GM19455 (cell line): ENCODE measurements around the gene GRID2.

Source experiments
- ATAC-seq: cut with Tn5 transposase; IDR thresholded peaks from one replicate; pipeline ENCODE4 v1.9.1; 2021; ENCODE audit not compliant: unreplicated experiment

Gene GRID2

GRCh38 chr4:92677805-92678204 lies 374.0 kb downstream of the GRID2 start:
- no peak for ATAC-seq

DNA sequence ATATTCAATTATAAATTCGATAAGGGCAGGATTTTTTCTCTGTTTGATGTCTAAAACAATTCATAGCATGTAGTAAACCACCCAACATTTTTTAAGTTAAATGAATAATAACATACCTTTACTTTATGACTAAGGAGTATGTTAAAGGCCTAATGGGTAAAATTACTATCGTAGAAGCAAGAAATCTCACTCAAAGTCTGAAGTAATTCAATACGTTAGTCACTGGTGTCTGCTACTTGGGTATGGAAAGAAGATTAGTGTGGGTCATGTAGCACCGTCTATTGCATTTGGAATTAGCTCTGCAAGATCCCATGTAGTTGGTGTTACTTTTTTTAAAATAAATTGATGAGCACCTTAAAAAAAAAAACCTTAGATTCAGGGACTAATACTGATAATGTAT lies 374.5 kb downstream of the GRID2 start:
- ATAC-seq = no peak

- no peak for ATAC-seq
Measured at GRCh38 chr4:92679149-92679548, 375.4 kb downstream of the GRID2 start.

DNA sequence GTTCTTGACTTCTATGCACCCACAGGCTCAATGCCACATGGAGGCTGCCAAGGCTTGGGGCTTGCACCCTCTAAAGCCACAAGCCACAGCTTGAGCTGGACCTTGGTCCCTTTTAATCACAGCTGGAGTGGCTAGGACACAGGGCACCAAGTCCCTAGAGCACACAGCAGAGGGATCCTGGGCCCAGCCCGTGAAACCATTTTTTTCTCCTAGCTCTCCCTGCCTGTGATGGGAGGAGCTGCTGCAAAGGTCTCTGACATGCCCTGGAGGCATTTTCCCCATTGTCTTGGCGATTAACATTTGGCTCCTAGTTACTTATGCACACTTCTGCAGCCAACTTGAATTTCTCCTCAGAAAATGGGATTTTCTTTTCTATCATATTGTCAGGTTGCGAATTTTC lies 410.9 kb downstream of the GRID2 start:
- no peak for ATAC-seq

DNA sequence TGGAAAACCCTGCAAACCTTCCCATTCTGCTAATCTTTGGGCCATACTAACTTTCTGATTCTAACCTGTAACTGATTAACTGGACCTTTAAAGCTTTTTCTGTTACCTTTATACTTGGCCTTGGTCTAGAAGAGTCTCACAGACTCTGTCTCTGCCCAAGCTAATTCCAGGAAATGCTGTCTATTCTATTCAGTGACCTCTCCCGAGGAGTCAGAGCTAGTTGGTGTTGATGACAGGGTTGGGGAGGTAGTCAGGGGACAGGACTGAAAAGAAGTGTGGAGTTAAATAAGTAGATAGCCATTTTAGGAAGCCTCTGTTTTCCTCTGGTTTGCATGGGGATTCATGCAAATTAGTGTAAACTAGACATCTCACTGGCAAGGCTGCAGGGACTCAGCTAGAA lies 429.5 kb downstream of the GRID2 start:
- ATAC-seq = no peak

DNA sequence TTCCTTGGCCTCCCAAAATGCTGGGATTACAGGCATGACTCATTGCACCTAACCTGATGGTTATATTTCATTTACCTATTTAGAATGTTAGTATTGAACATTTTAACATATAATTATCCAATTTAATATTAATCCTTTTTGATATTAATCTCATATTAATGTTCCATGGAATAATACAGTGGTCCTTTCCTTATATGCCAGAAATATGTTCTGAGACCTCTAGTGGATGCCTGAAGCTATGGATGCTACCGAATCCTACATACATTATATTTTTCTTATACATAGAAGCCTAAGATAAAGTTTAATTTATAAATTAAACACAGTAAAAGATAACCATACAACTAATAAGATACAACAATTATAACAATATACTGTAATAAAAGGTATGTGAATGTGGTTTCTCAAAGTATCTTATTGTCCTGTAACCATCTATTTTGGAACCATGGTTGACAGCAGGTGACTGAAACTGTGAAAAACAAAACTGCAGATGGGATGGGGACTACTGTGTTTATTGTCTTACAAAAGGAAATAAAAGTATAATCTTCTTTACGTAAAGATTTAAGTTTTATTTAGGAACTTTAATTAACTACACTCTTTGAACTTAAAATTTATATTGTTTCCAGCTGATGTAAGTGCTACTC lies 431.4 kb downstream of the GRID2 start:
- ATAC-seq = no peak

- no peak for ATAC-seq
Measured at GRCh38 chr4:92760433-92760832, 456.7 kb downstream of the GRID2 start.

- ATAC-seq = no peak
Measured at GRCh38 chr4:92776080-92776479, 472.3 kb downstream of the GRID2 start.

DNA sequence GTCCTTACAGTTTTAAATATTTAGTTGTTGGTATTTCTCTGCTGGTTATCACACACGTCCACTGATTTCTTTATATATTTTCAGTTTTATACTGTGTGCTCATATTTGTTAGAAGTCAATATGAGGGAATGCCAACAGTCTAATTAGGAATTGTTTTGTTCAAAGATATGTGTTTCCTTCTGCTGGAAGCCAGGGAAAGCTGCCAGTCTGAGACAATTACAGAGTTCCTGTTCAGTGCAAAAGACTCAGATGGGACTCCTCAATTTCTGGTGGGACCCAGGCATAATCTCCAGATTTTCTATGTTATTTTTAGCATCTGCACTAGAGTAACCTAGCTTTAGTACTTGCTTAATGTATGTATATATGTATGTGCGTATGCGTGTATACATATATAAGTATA lies 486.0 kb downstream of the GRID2 start:
- no peak for ATAC-seq

DNA sequence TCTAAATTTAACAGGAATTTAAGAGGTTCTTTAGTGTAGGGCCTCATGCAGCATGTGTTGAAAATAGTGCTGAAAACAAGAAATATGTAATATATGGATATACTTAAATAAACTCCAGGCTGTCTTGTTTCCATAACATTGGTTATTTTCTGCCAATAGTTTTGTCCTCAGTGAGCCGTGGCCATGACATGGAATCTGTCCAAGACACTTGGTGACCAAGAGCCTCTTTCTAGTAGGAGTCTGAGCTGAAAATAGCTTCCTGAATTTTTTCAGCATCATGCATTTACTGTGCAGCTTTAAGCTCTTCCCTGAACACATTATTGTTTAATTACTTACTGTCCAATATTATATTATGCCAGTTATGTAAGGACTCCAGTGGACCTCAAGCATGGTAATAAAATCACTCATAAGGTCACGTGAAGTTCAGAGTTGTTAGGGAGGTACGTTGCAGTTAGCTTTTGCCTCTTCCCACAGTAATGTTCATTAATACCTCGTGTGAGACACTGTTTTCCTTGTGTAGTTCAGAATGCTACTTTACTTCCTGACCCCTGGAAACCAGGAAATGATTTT lies 488.2 kb downstream of the GRID2 start:
- ATAC-seq = no peak

GRCh38 chr4:92809381-92809780 lies 505.6 kb downstream of the GRID2 start:
- no peak for ATAC-seq

- no peak for ATAC-seq
Measured at GRCh38 chr4:92812652-92813051, 508.9 kb downstream of the GRID2 start.

- no peak for ATAC-seq
Measured at GRCh38 chr4:92814677-92815076, 510.9 kb downstream of the GRID2 start.

GRCh38 chr4:92825256-92825655 lies 521.5 kb downstream of the GRID2 start:
- no peak for ATAC-seq

DNA sequence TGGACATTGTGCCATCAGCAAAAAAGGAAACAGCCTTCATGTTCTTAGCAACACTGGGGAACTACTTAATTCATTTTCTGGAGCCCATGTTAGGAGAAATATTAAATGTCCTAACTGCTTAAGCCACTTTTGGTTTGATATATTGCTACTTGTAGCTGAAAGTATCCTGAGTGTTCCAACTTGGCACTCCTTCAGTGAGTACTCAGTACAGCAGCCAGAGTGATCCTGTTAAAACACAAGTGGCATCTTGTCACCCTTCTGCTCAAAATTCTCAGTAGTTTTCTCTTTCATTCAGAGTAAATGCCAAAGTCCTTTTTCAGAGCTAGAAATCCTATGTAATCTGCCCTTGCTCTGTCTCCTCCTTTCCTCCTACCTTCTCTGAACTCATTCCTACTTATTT lies 522.0 kb downstream of the GRID2 start:
- no peak for ATAC-seq

DNA sequence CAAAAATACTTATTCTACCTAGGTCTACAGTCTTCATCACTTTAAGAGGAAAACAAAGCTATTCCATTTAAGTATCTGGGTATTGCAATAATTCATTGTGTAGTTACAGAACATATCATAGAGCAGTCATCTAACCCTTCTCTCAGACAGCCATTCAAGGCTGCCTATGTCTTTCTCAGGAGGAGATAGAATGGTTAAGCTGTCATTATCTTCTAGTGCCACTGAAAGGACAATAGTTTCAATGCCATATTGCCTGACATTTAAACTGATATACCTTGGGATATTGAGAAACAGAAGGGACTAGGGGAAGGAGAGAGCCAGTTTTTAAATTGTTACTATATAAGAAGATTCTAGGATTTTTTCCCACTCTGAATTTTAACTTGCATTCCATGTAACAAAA lies 527.0 kb downstream of the GRID2 start:
- no peak for ATAC-seq

- ATAC-seq = no peak
Measured at GRCh38 chr4:92840880-92841279, 537.1 kb downstream of the GRID2 start.

- ATAC-seq = no peak
Measured at GRCh38 chr4:92843784-92844183, 540.0 kb downstream of the GRID2 start.

- ATAC-seq = no peak
Measured at GRCh38 chr4:92847026-92847425, 543.3 kb downstream of the GRID2 start.

DNA sequence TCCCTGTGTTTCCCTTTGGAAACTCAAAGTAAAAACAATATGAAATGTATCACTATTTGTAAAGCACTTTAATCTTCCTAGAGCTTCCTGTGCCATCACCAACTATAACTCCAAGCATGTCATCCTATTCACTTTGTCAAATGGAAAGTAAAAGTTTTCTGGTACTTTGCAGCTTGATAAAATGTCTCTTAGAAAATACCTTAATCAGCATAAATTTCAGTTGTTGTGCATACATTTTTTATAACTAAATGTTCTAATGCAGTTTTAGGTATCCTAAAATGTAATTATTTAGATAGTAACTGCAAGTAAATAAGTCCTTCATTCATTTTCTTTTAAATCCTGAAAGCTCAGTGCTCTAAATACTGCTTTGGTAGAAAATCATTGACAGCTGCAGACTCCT lies 558.7 kb downstream of the GRID2 start:
- no peak for ATAC-seq

GRCh38 chr4:92864096-92864495 lies 560.3 kb downstream of the GRID2 start:
- no peak for ATAC-seq

GRCh38 chr4:92872604-92873003 lies 568.8 kb downstream of the GRID2 start:
- ATAC-seq = no peak

DNA sequence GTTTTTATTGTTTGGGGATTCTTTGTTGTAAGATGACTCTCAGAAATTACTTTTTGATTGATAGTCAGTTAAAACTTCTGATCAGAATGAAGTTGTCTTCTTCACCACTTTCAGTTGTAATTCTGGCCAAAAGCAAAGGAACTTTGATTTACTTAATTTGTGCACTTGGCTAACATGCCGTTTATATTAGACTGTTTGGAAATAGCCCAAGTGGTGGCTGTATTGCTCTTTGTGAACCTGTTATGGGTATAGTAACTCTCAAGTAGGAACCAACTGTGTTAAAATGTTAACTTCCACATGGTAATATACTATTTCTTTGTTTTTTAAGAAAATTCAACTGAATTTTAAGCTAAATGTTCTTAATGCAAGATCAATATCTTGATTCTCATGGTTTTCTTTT lies 581.9 kb downstream of the GRID2 start:
- no peak for ATAC-seq
